Muscle layer of colon (tissue), 2 donors: ENCODE data around the gene JAZF1.

Experiments
- H3K27ac ChIP-seq: one replicate; pipeline ENCODE4 v1.7.0; 2013; ENCODE audit warnings: low read depth, mild to moderate bottlenecking, low read length, moderate library complexity
- H3K27me3 ChIP-seq, 2 donors: one replicate each; pipeline ENCODE4 v1.7.0; 2013; ENCODE audit warnings: low read length in 2 of 2, mild to moderate bottlenecking in 2 of 2; ENCODE audit not compliant: insufficient read depth in 2 of 2, control insufficient read depth in 1 of 2
- H3K36me3 ChIP-seq: one replicate; pipeline ENCODE4 v1.7.0; 2013; ENCODE audit warnings: mild to moderate bottlenecking, low read length; ENCODE audit not compliant: insufficient read depth
- H3K4me1 ChIP-seq: one replicate; pipeline ENCODE4 v1.7.0; 2013; ENCODE audit warnings: mild to moderate bottlenecking, low read length; ENCODE audit not compliant: insufficient read depth
- H3K4me3 ChIP-seq, 2 donors: one replicate each; pipeline ENCODE4 v1.7.0; 2013; ENCODE audit warnings: low read length in 2 of 2, low read depth in 1 of 2, mild to moderate bottlenecking in 1 of 2, moderate library complexity in 1 of 2
- H3K9ac ChIP-seq: one replicate; pipeline ENCODE4 v1.7.0; 2013; ENCODE audit warnings: low read length
- H3K9me3 ChIP-seq: one replicate; pipeline ENCODE4 v1.7.0; 2013; ENCODE audit warnings: mild to moderate bottlenecking, low read length
- donor health status: abdominal sarcoma.
- donor health status: Adenocarcinoma of cecum.

JAZF1 gene

DNA sequence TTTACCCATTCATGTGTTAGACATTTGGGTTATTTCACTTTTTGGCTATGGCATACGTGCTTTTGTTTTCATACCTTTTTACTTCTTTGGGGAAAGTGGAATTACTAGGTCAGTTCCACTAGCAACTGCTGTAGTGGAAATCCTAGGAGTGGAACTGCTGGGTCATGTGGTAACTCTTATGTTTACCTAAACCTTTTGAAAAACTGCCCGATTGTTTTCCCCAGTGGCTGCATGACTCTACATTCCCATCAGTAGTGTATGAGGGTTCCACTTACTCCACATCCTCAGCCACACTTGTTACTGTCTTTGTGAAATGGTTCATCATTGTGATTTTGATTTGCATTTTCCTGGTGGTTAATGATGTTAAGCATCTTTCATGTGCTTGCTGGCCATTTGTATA is 358.4 kb downstream of the JAZF1 start:
- Histone ChIP-seq H3K9ac (no peak overlapping the region), H3K4me3 (no peak overlapping the region), H3K27ac (no peak overlapping the region), H3K9me3 (no peaks in the 10 kb centered on the region), H3K36me3 (peaks cover 7% of the 10 kb centered on the region), H3K27me3 (no peaks in the 10 kb centered on the region), H3K4me1 (no peaks in the 10 kb centered on the region)

DNA sequence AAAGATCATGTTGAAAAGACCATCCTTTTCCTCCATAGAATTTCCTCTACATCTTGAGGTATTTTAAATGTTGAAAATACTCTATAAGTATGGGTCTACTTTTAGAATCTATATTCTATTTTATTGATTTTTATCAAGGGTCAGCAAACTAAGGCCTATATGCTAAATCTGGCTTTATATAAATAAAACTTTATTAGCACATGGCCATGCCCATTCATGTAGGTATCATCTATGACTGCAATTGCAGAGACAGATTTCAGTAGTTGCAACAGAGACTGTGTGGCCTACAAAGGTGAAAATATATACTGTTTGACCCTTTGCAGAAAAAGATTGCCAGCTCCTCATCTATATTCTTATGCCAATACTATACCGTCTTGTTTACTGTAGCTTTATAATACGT is 367.9 kb downstream of the JAZF1 start:
- Histone ChIP-seq H3K36me3 (peaks cover 9% of the 10 kb centered on the region), H3K4me1 (peaks cover 7% of the 10 kb centered on the region), H3K9me3 (no peaks in the 10 kb centered on the region), H3K4me3 (no peak overlapping the region), H3K27me3 (no peaks in the 10 kb centered on the region), H3K27ac (no peak overlapping the region), H3K9ac (no peak overlapping the region)

DNA sequence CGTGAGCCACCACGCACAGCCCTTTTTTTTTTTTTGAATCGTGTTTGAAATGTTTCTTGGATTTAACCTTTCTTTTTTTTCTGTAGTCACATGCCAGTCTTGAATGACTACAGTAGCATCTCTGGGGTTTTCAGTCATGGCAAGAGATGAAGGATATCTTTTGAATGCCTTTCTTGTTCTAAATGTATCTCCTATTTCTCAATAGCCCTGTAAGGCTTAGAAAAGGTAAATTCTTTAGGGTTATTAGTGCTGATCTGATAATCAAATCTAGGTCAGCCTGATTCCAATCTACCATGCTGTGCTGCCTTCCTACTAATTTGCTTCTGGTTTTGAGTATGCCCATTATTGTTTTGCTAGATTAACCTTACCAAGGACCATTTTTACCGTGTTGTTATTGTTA is 370.4 kb downstream of the JAZF1 start:
- H3K36me3 ChIP-seq: peaks cover 3% of the 10 kb centered on the region

DNA sequence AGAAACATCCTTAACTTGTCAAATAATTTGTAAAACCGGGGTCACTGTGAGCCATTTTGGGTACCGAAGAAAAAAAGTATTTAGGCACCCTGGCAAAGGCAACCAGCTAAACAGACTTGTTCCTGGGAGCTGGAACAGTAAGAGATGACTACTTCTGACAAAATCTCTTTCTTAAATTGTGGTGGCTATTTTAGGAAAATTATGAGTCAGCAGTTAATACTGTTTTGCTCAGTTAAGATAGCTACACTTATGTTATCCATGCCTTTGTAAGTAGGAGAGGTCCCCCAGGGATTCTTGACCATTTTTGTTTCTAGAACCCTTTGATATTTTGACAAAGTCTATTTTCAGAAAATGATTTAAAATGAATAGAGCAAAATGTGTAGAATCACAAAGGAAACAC is 372.0 kb downstream of the JAZF1 start:
- Histone ChIP-seq H3K9ac (no peak overlapping the region), H3K27me3 (no peaks in the 10 kb centered on the region), H3K36me3 (peaks cover 3% of the 10 kb centered on the region), H3K27ac (no peak overlapping the region), H3K4me3 (no peak overlapping the region), H3K9me3 (no peaks in the 10 kb centered on the region), H3K4me1 (peaks cover 7% of the 10 kb centered on the region)

More for the DNA sequence above, 370.4 kb downstream of the JAZF1 start:
- H3K27ac ChIP-seq: no peak overlapping the region
- H3K4me1 ChIP-seq: peaks cover 7% of the 10 kb centered on the region
- H3K4me3 ChIP-seq: no peak overlapping the region
- H3K9ac ChIP-seq: no peak overlapping the region
- no peaks in the 10 kb centered on the region for H3K9me3 ChIP-seq
- no peaks in the 10 kb centered on the region for H3K27me3 ChIP-seq

DNA sequence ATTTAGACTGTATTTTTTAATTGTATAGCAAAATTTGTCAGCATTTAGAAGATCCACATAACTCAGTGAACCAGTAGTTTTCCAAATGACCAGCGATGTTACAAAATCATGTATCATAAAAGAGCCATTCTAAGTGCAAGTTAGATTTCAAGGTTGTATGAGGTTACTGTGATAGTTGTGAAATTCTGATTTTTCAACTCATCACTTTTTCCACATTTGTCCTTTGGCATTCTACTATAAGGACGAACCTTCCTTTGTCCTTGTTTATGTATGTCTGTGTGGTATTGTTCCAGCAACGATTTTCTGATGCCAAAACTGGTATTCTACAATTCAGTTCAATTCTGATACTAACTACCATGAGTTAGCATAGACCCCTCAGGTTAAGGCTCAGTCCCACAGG is 376.5 kb downstream of the JAZF1 start:
- H3K4me3 ChIP-seq: no peak overlapping the region
- no peaks in the 10 kb centered on the region for H3K9me3 ChIP-seq
- no peaks in the 10 kb centered on the region for H3K27me3 ChIP-seq
- peaks cover 7% of the 10 kb centered on the region for H3K4me1 ChIP-seq
- no peak overlapping the region for H3K27ac ChIP-seq
- H3K9ac ChIP-seq: no peak overlapping the region
- peaks cover 13% of the 10 kb centered on the region for H3K36me3 ChIP-seq

DNA sequence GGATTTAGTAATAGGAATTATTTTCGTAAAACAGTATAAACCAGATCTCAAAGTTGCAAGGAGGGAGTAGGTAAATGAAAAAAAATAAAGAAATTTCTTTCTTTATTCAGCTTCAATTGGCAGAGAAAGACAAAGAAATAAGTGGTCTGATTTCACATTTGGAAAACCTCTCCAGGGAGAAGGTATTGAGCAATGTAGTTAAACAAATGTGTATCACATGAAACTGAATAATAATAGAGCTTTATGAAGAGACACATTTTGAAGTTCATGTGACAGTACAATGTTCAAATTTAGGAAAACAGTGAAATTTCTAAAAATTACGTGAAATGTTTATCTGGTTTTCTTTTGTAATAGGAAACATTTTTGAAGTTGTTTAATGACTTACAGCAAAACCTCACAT is 377.6 kb downstream of the JAZF1 start:
- no peak overlapping the region for H3K4me3 ChIP-seq
- no peaks in the 10 kb centered on the region for H3K27me3 ChIP-seq
- H3K27ac ChIP-seq: no peak overlapping the region
- H3K9me3 ChIP-seq: no peaks in the 10 kb centered on the region
- no peaks in the 10 kb centered on the region for H3K4me1 ChIP-seq
- H3K9ac ChIP-seq: no peak overlapping the region
- peaks cover 13% of the 10 kb centered on the region for H3K36me3 ChIP-seq

DNA sequence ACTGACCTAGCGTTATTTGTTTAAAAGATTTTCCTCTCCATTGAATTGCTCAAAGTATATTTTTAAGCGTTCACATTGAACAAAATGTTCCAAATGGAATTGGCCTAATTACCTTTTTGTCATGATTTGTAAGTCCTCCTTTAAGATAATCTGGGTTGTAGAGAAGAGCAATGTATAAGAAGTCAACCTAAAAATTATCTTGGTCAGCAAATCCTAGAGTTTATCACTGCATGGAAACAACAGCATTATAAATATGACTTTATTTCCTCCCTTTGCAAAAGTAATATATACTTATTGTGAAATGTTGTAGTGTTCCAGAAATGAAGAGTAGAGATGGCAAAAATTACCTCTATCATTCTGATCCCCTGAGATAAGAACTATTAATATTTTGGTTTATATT is 381.4 kb downstream of the JAZF1 start:
- peaks cover 10% of the 10 kb centered on the region for H3K36me3 ChIP-seq
- no peaks in the 10 kb centered on the region for H3K4me1 ChIP-seq
- no peaks in the 10 kb centered on the region for H3K27me3 ChIP-seq
- no peak overlapping the region for H3K4me3 ChIP-seq
- H3K9me3 ChIP-seq: no peaks in the 10 kb centered on the region
- H3K9ac ChIP-seq: no peak overlapping the region
- no peak overlapping the region for H3K27ac ChIP-seq

DNA sequence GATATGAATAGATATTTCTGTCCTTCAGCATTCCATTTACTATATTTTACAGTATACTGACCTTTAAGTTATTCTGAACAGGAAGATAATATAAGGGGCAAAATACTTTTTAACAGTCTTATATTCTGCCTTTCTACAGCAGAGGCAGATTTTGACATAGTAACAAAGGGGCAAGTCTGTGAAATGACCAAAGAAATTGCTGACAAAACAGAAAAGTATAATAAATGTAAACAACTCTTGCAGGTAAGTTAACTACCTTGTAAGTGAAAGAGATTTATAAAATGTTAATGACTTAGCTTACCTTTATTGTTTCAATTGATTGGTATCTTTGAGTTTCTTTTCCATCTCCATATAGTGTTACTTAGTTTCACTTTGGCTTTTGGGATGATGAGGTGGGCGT is 384.6 kb downstream of the JAZF1 start:
- Histone ChIP-seq H3K9ac (no peak overlapping the region), H3K9me3 (no peaks in the 10 kb centered on the region), H3K4me1 (no peaks in the 10 kb centered on the region), H3K27ac (no peak overlapping the region), H3K27me3 (no peaks in the 10 kb centered on the region), H3K36me3 (peaks cover 15% of the 10 kb centered on the region), H3K4me3 (no peak overlapping the region)

DNA sequence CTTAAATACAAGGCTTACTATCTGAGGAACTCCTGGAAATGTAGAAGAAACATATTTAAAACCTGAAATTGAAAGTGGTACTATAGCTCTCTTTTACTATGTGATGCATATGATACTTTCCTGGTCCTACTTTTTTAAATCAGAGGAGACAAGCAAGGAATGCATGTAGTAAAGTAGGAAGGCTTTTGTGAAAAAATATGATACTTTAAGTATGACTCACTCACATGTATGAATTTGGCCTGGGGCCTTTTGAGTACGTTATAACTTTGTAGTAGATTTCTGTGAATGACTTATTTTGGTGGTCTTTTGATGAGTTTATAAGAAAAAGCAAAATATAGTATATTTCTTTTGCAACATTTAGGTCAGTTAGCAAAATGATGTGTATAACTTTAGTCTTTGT is 386.8 kb downstream of the JAZF1 start:
- H3K27ac ChIP-seq: no peak overlapping the region
- H3K36me3 ChIP-seq: peaks cover 18% of the 10 kb centered on the region

DNA sequence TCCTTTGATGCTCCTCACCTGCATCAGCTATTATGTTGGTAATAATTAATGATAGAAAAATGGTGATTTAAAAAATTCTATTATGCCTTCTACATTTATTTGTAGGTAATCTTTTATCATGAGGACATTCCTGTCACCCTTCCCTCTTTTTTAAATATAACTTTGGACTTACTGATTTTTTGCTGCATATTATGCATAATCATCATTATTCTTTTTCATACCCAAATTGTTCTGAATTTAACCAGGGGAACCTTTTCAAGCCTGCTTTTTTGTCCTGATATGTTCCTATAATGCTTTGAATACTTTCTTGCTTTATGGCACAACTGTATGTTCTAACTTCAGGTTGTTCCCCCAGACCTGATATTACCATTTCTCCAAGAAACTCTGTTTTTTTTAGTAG is 392.2 kb downstream of the JAZF1 start:
- Histone ChIP-seq H3K9me3 (no peaks in the 10 kb centered on the region), H3K36me3 (peaks cover 31% of the 10 kb centered on the region), H3K4me3 (no peak overlapping the region), H3K27ac (no peak overlapping the region), H3K27me3 (no peaks in the 10 kb centered on the region), H3K9ac (no peak overlapping the region), H3K4me1 (peaks cover 5% of the 10 kb centered on the region)

More for the DNA sequence above, 386.8 kb downstream of the JAZF1 start:
- Histone ChIP-seq H3K4me3 (no peak overlapping the region), H3K9ac (no peak overlapping the region), H3K4me1 (no peaks in the 10 kb centered on the region), H3K27me3 (no peaks in the 10 kb centered on the region), H3K9me3 (no peaks in the 10 kb centered on the region)

DNA sequence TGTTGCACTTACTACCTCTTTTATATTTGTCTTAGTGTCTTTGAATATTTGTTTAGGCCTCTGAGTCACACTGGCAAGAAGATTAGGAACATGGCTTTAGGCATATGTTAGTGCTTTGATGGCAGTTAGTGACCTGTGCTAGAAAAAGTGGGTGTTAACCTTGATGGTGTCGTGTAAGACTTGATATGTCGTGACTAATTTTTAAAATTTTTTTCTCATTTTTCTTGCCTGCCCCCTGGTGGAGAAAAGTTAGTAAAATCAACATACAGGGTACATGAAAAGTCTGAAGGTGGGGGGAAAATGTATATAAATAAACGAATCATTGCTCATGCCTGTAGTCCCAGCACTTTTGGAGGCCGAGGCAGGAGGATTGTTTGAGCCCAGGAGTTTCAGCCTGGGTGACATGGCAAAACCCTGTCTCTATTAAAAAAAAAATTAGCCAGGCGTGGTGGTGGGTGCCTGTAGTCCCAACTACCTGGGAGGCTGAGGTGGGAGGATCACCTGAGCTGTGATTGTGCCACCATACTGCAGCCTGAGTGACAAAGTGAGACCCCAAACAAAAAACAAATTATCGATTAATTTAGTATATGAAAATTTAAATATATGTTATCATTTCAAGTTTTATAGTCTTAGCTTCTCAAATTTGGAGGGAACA is 396.1 kb downstream of the JAZF1 start:
- no peak overlapping the region for H3K27ac ChIP-seq
- no peak overlapping the region for H3K4me3 ChIP-seq
- H3K27me3 ChIP-seq: no peaks in the 10 kb centered on the region
- no peaks in the 10 kb centered on the region for H3K9me3 ChIP-seq
- no peak overlapping the region for H3K9ac ChIP-seq
- peaks cover 22% of the 10 kb centered on the region for H3K36me3 ChIP-seq
- H3K4me1 ChIP-seq: peaks cover 8% of the 10 kb centered on the region

DNA sequence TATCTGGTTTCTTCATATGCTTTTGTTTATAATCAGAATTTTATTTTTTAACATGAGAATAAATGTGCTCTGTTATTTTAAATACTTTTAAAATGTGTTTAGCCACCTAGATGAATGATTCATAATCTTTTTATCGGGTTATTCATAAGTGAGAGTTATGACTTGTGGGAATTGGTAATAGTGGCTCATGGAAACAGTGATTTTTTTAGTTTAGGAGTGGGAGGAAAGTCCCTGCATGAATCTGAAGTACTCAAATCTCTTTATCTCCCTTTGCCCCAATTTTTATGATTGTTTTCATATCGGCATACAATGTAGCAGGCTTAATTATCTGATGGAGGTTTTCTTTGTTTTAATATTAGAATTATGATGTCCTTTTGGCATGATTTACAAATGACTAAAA is 397.7 kb downstream of the JAZF1 start:
- H3K27ac ChIP-seq: no peak overlapping the region

More for the DNA sequence above, 397.7 kb downstream of the JAZF1 start:
- peaks cover 8% of the 10 kb centered on the region for H3K4me1 ChIP-seq
- no peak overlapping the region for H3K9ac ChIP-seq
- H3K4me3 ChIP-seq: no peak overlapping the region
- no peaks in the 10 kb centered on the region for H3K9me3 ChIP-seq
- peaks cover 19% of the 10 kb centered on the region for H3K36me3 ChIP-seq
- H3K27me3 ChIP-seq: no peaks in the 10 kb centered on the region
